Activated naive CD8-positive, alpha-beta T cell treated with anti-CD3 and anti-CD28 coated beads, Interleukin-2, amount 50 U/mL, for 16 hours (primary cell): Measurements from ENCODE around the gene RASA2.
"Not testable (repeated sequence)": the region's sequence is repeated elsewhere in the genome, so short reads cannot be mapped to it uniquely, and the experiment has no call there.

Source experiments
- DNase-seq: peaks from one replicate; pipeline ENCODE4 v3.0.0-alpha.2; 2020; ENCODE audit warnings: low read depth, low spot score

The RASA2 gene

DNA sequence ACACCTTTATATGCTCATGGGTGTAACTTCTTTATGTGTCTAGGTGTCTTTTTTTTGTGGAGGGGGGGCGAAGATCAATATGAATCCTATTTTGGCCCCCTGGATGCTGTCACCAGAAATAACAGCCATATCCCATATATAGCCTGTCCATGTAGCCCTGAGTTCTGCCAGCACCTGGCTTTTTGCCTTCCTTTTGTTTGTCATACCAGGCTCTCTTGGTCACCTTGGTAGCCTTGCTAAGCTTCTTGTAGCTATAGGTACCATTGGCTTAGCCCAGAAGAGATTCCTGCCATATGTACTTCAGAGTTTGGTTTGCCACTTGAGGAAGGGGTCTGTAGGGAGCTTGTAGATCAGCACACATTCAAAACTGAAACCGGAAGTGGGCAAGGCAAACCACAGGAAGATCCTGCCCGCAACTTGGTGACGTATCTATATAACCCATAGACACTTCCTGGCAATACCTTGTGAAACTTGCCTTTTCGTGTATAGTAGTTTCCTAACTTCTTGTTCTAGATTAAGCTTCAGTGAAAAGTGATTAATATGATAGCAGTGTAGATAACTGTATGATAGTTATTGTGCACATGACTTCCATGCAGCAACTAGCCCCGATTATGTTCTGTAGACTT lies 11.9 kb downstream of the RASA2 start:
- DNase-seq = peak; percentile 69

DNA sequence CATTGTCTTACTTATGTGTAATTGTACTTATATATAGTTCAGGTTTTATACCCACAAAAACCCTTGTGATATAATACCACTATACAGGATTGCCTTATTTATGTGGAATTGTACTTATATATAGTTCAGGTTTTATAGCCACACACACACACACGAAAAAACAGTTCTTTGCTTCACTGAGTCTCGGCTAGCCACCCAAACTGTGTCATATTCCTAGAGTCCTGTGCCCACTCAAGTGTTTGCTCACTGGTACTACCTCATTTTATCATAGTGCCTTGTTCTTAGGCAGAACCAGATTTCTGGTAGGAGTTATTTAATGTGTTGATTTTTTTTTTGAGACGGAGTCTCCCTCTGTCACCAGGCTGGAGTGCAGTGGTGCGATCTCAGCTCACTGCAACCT lies 12.5 kb downstream of the RASA2 start:
- DNase-seq = no peak

DNA sequence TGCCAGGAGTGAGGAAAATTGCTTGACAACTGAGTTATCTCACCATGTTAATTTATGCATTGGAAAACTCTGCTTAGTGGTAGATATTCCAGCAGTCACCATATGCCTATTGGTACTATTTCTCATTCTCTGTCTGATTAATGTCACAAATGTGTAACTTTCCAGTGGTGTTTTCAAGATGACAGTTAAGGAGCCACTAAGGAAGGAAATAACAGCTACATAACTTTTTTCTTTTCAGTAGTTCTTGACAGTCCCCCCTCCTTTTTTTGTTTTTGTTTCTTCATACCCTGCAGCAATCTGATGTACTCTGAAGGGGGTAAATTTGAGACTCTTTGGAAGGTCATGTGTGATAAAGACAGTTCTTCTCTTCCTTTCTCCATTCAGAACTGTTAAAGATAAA lies 13.1 kb downstream of the RASA2 start:
- DNase-seq = no peak

DNA sequence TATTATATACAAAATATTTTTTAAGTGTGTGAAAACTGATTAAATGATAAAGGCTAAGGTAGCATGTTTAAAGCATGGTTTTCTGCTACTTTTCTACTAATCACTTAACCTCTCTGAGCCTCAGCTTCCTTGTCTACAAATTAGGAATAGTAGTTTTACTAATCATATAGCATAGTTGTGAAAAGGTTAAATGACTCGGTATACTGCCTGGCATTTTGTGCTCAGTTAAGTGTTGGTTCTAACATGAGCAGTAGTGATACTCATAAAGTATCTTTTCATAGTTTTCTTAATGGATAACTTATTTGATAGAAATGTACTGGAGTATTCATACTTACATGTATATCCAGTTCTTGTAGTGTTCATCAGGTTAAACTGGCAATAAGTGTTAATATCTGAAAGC lies 13.6 kb downstream of the RASA2 start:
- no peak for DNase-seq

DNA sequence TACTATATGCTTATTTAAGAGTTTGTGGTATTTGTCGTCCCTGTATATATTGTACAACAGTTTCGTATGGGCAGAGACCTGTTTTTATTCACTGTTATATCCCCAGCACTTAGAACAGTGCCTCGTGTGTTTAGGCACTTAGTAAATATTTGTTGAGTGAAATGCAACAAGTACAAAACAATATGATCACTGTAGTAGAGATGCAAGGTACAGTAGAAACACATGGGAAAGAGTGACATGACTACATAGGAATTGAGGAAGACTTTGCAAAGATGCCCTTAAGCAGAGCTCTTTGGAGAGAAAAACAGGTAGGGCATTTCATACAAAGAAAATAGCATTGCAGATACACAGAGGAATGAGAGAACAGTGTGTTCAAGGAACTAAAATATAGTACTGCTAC lies 18.3 kb downstream of the RASA2 start:
- no peak for DNase-seq

DNA sequence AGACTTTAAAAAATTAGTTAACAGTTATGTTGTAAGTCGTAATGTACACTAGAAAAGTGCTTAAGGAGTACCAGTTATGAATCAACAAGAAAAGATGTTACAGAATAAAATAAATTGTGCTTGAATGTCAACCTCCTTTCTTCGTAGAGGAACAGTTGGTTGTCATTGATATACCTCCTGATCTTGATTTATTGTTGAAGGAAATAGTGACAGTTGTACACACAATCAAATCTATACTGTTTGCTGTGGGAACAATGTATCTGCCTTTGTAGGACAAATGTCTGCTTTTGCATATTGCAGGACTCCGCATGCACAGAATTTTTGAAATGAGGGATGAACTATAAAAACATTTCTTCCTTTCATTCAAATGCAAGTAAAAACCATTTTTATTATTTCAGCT lies 19.2 kb downstream of the RASA2 start:
- DNase-seq = no peak

DNA sequence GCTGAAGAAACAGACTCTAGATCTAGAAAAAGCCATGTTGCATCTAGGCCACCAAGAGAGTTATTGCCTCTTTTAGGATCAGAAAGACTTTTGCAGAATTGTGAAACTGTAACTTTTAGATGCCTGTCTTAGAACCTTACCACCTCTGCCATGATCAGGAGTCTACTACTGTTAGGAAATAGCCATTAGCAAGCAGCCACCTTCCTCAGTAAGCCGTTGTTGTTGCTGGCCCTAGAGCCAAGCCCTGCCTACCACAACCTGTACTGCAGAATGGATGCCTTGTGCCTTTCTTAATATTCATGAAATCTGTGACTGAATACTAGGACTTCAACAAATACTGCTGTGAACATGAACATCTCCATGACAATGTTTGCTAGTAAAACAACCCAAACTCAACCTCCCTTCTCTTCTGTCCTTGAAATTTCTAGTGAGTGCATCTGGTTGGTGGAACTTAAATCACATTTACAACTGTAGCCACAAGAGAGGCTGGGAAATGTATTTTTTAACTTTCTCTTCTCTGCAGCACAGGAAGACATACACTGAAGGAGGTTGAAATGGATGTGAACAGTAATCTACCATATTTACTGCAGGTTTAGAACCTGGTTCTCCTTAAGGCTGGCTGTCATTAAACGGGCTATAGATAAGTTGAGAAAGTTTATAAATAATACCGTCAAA lies 20.7 kb downstream of the RASA2 start:
- DNase-seq = no peak

DNA sequence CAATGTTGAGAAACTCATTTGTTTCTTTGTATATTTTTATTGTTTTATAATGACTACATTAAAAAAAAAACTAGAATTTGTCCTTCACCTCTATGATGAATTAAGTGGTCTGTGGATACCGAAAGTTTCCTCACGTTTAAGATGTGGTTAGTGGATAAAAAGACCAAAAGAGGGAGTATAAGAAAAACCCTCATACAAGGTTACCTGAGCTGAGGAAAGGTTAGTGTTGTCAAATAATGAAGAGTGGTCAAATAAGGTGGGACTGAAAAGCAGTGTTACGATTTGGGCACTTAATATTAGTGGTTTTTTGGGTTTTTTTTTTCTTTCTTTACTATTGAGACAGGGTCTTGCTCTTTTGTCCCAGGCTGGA lies 21.2 kb downstream of the RASA2 start:
- DNase-seq = no peak

DNA sequence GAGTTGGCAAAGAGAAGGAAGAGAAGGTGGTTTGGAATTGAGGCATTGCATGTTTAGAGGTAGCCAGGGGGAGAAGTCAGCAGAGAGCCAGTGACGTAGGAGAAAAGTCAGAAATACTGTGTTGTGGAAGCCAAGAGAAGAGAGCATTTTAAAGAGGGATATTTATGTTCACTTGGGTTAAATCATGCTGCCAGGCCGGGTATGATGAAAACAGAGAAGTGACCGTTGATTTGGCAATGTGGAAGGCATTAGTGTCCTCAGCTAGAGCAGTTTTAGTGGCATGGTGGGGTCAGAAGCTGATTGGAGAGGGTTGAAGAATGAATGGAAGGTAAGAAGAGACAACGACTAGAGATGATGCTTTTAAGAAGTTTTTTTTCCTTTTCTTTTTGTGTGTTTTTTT lies 24.5 kb downstream of the RASA2 start:
- no peak for DNase-seq

DNA sequence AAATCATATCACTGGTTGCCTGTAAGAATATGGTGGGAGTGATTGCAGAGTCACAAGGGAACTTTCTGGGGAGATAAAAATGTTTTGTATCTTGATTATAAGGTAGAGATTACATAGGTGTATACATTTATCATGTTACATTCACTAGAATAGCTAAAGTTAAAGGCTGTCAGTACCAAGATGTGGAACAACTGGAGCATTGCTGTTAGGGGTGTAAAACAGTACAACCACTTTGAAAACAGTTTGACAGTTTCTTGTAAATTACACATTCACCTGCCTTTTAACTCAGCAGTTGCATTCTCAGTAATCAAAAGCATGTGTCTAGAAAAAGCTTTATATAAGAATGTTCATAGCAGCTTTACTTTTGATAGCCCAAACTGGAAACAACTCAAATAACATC lies 27.6 kb downstream of the RASA2 start:
- no peak for DNase-seq

DNA sequence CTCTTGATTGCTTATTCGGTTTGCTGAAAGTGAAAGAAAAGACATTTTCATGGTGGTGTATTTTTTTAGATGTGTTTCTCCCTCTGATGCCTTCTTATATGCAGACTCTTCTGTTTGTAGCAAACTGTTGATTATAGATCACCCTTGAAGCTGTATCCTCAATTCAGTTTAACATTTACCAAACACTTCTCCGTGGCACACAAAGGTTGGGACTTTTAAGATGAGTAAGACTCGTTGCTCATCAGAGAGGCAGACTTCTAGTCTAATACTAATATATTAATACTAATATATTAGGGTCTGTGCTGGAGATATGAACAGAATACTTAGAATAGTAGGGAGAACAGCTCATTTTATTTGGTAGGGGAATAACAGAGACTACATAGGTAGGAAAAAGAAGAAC lies 32.8 kb downstream of the RASA2 start:
- DNase-seq = no peak

DNA sequence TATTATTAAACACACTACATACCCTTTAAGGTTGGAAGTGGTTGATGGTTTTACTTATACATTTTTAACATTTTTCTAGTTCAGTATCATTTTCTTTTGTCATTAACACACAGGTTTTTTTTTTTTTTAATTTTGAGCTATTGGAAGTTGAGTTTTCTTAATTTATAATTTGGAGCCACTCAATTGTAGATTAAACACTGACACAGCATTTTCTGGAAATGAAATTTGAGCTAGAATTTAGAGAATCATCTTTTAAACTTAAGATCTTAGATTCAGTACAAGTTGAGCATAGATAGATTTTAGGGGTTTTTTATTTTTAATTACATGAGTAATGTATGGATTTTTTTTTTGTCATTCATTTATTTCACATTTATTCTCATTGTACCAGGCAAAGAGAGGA lies 35.0 kb downstream of the RASA2 start:
- no peak for DNase-seq

DNA sequence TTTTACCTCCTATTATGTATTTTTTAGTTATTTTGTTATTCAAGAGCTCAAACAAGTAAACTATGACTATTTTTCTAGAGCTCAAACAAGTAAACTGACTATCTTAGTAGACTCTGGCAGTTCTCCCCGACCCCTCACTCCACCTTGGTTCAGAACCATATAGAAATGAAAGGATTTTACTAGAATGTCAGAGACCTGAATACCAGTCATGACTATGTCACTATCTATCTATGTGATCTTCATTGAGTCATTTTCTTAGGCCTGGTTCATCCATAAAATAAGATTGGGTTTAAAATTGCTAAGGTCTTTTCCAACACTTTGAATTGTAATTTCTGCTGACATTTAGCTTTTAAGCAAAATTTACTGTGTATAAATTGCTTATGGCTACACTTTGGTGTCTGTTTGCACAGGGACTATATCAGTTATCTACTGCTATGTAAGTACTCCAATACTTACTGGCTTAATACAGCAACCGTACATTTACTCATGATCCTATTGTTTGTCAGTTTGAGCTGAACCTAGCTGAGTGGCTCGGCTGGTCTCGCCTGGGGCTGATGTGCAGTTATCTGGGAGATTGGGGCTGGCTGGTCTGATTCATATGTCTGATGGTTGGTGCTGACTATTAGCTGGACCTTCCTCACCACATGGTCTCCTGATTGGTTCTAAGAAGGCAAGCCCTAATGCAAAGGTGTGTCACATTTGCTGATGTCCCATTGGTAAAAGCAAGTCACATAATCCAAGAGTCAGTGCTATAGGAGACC lies 37.0 kb downstream of the RASA2 start:
- no peak for DNase-seq

DNA sequence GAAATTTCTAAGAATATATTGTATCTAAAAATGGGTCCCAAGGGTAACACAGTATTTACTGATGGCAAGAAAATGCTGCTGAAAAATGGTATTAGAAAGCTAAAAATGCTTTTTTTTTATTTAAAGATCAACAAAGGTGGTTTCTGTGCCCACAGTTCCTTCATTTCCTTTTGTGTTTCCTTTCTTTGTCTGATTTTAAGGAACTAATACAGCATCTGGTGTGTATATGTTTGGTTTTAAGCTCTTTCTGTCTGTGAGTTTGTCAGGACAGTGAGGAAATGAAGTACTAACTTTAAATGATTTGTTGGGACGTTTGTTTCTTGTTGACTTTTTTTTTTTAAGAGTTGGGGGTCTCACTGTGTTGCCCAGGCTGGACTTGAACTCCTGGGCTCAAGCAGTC lies 38.2 kb downstream of the RASA2 start:
- no peak for DNase-seq

DNA sequence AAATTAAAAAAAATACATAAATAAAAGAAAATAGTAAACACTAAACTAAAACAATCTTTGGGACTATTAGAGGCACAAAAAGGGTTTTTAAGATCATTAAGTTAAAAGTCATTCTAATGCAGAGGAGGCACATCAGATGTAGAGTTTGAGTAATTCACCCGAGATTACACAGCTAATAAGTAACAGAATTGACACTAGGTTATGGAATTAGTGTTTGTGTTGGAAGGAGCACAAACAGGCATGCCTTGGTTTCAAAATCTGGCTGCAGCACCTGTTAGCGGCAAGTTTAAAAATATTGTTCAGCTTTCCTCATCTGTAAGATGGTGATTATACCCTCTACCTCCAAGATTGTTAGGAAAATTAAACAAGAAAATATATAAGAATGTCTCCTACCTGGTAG lies 39.0 kb downstream of the RASA2 start:
- no peak for DNase-seq

DNA sequence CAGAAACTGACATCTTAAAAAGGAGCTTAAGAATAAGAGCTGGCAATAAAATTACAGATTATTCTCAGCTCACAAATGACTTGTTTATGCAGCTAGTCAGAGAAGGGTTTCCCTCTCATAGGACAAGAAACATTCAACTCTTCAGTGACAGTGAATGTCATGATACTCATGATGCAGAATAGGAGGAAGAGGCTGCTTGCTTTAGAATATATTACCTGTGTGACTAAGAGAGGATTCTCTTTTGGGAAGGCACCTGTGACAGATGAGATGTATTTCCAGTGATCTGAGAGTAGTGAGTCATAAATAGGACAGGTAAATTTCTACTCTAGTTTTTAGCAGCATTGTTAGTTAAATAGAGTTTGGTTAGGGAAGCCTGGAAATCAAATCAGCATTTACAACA lies 39.9 kb downstream of the RASA2 start:
- no peak for DNase-seq

DNA sequence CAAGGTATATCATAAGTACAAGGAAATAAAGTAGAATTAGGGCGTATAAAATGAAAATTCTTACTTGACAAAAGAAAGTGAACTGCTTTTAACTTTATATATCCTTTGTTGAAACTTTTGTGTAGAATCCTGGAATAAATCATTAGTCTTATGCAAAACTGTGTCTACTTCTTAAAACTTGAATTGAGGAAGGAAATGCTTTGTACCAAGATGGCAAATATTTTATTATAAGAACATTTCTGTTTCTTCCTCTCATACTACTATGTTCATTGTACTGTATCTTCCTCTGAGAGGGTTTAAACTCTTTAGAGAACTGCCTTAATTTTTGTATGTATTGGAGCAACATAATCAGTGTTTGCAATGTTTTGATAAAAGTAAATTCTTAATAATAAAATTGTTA lies 42.0 kb downstream of the RASA2 start:
- no peak for DNase-seq

DNA sequence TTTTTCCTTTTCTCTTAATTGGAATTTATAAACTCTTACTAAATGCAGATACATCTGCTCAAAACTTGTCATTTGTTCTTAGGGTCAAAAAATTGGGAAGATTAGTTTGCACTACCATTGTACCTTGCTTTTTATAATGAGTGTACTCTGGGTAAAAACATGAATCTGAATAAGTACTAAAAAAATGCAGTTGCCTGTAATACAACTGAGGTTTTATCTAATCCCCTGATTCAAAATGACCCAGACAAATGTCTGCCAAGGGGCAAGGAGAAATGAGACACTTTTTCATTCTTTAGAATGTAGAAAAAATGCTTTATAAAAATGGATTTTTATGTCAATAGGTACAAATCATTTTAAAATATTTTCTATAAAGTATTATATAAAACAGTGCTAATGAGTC lies 42.4 kb downstream of the RASA2 start:
- no peak for DNase-seq

DNA sequence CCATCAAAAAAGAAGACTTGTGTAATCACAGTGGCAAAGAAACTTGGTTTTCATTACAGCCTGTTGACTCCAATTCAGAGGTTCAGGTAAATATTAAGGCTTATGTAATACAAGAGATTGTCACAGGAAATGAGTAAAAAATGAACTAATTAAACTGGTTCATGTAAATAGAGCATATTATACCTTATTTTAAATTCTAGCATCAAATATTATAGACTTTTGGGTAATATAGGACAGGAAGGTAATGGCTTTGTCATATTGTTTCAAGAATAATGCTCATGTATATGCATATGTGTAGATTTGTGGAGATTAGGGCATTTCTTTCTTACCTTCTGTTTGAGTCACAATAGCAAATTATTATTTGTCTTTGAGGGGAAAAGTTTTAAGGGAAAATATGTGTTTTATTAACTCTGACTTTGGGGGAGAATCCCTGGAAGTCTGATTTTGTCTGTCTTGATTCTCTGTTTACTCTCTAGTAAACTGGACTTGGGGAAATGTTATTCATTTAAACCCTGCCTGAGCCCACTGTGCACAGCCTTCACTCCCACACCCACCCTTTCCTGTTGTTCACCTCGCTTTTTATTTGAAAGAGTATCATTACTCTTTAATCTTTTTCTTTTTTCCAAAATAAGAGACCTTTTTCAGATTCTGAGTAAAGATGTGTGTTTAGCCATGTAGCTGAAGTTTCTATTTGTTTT lies 43.0 kb downstream of the RASA2 start:
- no peak for DNase-seq

DNA sequence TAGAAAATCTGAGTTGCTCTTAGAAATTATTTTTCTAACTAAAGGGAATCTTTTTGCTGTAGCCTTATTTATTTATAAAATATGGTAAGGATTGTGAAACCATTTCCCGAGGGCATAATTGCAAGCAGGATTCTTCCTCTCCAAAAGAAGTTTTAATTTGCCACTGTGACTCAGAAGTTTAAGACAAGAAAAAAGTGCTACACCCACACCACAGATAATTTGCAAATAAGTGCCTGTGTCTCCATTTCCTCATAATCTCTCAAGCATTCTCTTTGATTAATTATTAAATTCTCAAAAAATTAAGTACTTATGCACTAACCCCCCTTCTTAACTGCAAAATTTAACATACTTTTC lies 43.6 kb downstream of the RASA2 start:
- DNase-seq = no peak

DNA sequence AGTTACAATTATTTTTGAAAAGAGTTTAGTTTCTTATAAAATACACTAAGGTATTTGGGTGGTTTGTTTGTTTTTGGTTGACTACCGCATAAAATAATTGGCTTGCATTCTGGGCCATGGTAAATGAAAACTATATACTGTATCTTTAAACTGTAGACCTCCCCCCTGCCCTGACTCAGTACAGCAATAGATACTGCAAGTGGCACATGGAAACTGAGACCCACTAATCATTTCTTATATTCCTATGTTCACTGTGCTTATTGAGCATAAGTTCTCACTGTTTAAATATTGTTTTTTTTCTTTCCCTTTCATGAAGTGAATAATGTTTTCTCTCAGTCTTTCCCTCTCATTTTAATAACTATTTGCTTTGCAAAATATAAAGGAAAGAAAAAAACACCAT lies 45.8 kb downstream of the RASA2 start:
- no peak for DNase-seq

DNA sequence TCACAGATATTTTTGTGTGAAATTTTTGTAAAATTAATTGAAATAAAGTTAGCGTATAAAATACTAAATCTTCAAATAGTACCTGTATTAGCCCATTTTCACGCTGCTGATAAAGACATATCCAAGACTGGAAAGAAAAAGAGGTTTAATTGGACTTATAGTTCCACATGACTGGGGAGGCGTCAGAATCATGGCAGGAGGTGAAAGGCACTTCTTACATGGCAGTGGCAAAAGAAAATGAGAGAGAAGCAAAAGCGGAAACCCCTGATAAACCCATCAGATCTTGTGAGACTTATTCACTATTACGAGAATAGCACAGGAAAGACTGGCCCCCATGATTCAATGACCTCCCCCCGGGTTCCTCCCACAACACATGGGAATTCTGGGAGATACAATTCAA lies 49.2 kb downstream of the RASA2 start:
- not testable (repeated sequence) for DNase-seq

DNA sequence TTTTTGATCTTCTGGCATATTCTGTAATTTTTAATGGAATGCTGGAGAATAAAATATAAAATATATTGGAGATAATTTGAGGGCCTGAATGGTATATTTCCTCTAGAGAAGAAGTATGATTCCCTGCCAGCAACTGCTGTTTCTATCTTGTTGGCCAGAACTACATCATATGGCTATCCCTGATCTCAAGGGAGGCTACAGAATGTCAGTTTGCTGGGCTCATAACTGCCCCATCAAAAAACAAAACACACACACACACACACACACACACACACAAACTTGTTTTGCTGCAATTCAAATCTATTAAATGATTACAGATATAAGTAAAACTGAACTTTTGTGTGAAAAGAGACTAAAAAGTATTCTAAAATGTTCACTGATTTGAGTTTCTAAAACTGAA lies 51.0 kb downstream of the RASA2 start:
- DNase-seq = no peak
